Measurements from ENCODE around the gene RNF25.

RNF25 gene, protein sequence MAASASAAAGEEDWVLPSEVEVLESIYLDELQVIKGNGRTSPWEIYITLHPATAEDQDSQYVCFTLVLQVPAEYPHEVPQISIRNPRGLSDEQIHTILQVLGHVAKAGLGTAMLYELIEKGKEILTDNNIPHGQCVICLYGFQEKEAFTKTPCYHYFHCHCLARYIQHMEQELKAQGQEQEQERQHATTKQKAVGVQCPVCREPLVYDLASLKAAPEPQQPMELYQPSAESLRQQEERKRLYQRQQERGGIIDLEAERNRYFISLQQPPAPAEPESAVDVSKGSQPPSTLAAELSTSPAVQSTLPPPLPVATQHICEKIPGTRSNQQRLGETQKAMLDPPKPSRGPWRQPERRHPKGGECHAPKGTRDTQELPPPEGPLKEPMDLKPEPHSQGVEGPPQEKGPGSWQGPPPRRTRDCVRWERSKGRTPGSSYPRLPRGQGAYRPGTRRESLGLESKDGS

DNA sequence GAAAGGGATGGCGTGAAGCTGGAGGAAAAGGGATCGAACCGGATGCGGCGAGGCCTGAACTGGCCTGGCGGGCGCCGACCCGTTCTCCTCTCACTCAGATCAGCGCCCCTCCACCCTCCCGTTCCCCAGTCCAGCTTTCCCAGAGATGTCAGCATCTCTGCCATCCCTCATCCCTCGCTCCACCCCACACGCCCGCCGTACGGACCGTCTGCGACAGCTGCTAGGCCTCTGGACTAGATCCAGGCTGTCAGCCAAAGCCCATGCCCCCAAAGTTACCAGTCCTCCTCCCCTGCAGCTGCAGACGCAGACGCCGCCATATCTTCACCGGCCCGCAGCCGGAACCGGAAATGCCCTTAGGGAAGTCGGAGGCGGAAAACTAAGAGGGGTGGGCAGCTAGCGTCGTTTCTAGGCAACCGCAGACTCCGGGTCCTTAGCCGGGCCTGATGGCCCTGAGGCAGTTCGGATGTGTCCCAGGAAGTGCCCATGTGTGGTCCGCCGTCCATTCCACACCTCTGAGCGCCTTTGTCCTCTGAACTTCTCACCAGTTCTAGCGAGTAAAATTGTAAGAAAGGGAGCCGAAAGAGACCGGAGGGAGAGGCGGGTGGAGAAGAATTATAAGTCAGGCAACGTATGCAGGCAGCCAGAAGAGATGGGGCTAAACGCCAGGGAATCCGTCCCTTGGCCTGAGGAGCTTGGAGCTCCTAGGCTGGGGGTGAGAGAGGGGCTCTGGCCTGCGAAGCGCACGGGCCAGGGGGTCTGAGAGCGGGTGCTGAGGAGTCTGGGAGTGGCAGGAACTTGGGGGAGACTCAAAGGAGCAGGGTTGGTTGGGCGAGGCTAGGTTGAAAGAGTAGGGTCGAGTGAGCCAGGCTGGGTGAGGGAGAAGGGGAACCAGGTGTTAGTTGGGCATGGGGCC, at the start of gene RNF25, which contains the start of gene STK36:
Gene RNF25, minus strand, starts transcription at position 349 of the 913 bp plus-strand sequence. Its CDS starts 32 bp downstream, at position 317.
Gene STK36, plus strand, starts transcription at position 433 of the 913 bp plus-strand sequence. CDS start 744 bp downstream, outside the sequence.
- DNase-seq, result peak; percentile 92

DNA sequence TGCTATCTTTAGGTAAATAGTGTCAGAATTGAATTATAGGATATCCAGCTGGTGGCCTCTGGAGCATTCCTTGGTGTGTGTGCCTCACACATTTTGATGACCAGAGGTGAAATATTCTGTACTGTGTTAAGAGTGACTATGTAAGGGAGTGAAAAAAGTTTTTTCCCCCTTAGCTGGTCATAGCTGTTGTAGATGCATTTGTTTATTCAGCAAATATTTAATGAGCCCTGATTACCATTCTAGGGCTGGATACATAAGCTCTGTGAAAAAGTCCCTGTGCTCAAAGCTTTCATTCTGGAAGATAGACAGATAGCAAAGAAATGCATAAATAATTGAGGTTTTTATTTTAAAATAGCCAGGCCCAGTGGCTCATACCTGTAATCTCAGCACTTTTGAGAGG, 49.7 kb upstream of the RNF25 start:
- no peak for DNase-seq

DNA sequence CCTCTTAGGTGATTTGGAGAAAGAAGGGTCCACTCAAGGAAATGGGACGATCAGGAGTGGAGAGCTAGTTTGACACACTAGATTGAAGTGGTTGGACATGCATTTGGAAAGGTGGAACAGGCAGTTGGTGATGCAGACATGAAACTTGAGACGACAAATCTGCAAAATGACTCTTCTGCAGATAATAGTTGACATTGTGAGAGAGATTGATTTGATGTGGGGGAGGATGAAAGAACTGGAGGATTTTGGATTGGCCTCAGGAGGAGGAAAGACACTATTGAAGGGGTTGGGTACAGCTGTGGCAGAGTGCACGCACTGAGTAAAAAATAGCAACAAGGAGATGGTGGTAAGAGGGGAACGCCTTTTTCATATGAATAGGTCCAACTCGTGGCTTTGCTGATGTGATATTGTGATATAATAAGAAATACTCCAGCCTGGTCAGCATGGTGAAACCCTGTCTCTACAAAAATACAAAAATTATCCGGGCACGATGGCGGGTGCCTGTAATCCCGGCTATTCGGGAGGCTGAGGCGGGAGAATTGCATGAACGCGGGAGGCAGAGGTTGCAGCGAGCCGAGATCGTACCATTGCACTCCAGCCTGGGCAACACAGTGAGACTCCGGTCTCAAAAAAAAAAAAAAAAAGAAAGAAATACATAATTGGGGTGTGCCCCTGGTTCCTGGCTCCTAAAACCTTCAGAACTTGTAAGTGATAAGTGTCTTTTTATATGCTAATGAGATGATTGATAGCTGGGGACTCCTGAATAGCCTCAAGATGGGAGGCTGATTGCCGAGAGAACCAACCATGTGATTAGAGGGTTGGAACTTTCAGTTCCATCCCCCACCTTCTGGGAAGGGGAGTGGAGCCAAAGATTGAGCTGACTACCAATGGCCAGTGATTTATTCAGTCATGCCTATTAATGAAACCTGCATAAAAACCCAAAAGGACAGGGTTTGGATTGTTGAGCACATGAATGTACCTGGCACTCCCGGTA, 48.5 kb upstream of the RNF25 start:
- no peak for DNase-seq

DNA sequence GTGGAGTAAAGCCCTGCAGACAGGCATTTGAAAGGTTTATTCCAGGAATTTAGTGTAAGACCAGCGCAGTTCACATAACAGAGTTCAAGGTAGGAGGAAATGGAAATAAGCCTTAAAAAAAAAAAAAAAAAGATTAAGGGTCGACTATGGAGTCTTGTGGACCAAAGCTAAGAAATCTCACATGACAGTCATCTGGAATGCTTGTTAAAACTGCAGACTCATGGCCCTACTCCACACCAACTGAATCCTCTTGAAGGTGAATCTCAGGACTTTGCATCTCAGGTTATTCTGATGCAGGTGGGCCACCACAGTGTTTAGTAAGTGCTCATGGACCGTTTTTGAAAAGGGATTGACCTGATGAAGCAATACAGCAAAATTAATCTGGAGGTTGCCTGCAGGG, 47.7 kb upstream of the RNF25 start:
- DNase-seq, result no peak

DNA sequence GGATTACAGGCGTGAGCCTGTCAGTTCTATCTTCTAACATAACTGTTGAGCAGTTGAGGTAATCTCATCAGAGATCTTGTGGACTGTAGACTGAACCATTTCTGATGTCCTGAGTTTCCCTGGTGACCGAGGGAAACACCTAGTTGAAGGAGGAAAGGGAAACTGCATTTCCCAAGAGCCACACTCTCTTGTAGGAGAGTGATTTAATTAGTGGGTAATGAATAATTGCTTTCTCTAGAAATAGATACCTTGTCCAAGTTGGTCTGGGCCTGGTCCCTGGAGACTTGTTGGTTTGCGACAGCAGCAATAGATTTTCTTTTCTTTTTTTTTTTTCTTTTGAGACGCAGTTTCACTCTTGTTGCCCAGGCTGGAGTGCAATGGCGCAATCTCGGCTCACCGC, 46.3 kb upstream of the RNF25 start:
- no peak for DNase-seq

DNA sequence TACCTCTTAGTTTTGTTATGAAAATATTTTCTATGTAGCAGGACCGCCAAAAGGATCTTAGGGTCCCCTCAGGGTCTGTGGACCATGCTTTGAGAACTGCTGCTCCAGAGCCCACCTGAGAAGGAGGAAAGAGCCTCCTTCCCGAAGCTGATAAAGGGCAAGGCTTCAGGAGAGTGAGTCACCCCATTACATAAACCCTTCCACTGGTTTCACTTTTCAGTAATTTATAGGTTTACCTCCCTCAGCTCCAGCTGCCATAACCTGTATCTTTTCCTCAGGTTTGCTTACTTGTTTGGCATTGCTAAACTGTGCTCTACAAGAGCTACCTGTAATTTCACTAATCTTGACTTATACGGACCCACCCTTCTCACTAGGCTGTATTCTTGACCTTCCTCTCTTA, 45.5 kb upstream of the RNF25 start:
- no peak for DNase-seq

DNA sequence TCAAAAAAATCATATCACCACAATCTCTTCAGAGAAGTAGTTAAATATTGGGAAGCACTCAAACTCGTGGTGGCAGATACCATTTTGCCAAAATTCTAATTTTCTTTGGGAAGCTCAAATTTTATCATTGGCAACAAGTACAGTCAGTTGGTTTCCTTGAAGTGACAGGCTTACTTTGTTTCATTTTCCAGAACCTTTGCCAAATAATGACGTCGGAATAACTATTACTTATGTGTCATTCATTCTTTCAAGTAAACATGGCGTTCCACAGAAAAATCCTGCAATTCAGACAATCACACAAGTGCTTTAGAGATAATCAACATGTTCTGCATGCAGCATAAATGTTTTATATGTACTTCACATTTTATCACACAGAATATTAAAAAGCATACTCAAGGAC, 44.3 kb upstream of the RNF25 start:
- no peak for DNase-seq

DNA sequence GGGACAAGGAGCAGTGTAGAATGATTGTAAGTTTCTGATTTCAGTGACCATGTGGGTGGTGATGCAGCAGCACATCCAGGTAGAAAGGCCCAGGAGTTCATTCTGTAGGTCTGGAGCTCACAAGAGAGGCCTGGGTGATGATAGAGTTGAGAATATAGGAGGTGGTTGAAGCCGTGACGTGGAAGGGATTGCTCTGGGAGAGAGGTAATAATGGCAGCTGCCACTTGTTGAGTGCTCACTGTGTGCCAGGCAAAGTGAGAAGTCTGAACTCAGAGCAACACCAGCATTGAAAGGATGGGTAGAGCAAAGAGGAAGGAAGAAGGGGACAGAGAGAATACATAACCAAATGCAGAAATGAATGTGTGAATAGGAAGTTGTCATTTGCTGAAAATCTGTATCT, 42.1 kb upstream of the RNF25 start:
- DNase-seq, result peak; percentile 21

DNA sequence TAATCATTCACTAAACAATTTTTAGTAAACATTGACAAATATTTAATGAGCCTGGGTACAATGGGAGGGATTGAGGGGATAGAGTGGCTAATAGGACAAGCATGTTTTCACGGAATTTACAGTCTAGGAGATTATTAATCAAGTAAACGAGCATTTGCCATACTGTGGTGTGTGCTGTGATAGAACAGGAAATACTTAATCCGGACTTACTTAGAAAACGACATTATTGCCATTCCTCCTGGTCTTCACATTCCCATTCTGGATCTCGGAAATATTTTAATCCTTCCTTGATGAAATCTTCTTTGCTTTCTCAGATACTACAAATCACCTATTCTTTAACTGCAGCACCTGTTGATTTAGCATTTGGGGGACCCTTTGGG, 39.7 kb upstream of the RNF25 start:
- no peak for DNase-seq

DNA sequence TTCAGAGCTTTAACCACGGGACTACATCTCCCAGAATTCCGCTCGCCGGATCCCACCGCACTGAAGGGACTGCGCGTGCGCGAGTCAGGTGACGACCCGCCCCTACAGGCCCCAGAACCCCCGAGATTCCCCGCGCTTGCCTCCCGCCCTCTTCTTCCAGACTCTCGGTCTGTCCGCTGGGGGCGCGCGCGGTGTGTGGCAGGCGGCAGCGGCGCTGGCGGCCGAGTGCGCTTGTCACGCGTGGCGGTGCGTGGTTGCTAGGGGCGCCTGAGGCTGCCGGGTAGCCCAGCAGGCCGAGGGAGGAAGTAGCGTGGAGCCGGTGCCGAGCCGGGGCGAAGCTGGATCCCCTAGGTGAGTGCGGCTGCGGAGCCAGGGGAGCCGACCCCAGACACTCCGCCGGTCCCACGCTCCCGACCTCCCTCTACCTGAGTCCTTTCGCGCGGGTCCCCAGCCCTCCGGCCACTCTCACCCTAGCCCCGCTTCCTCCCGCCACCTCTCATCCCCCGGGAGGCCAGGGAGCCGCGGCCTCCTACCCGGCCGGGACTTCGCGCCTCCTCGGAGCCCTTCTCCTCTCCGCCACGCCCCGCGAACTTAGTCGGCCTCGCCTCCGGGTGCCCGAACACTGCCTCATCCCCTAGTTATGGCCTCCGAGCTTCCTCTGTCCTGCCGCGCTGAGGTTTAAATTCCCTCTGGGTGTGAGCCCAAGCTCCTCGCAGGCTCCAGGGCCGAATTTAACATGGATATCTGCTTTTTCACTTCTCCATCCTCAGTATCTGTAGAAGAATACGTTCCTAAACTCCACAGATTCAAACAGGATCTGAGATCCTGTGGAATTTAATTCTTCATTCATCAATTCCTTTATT, 39.1 kb upstream of the RNF25 start, which contains the start of gene TTLL4:
Gene TTLL4, plus strand, starts transcription at position 149 of the 863 bp plus-strand sequence. CDS start 26,842 bp downstream, outside the sequence.
- peak; percentile 99 for DNase-seq

DNA sequence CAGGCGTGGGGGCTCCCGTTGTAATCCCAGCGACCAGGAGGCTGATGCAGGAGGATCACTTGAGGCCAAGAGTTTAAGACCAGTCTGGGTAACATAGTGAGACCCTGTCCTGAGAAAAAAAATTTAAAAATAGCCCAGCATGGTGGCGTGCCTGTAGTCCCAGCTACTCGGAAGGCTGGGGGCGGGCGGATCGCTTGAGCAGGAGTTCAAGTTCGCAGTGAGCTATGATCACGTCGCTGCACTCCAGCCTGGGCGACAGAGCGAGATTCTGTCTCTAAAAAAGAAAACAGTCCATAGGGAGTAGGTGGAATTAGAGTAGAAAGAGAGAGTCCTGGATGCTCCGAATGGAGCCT, 38.5 kb upstream of the RNF25 start:
- DNase-seq, result no peak

DNA sequence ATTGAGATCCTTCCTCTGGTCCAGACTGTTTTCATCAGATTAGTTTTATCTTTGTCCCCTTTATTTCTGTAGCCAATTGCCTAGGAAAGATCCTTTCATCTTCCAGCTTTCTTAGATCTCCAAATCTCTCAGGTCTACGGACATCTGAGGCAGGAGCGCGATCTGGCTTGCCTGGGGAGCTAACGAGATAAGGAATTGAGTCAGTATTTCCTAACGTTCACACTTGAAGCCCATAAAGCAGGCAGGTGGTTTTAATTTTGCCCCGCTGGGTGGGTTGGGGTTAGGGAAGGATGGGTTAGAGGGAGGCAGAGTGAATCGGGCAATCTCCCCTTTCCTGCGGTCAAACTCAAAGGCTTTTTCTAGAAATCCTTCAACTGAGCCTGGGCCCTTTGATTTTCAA, 38.1 kb upstream of the RNF25 start:
- DNase-seq, result no peak

DNA sequence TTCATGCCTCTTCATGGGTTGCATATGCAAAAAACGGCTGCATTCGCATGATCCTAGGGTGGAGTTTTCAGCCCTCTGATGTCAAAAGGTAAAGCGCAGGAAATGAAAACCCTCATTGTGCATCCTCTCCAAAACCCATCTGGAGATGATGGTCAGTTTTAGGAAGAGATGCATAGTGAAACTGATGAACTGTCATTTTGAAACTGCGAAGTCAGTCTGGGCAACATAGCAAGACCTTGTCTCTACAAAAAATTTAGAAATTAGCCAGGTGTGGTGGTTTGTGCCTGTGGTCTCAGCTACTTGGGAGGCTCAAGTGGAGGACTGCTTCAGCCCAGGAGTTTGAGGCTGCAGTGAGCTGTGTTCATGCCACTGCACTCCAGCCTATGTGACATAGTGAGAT, 36.3 kb upstream of the RNF25 start:
- peak; percentile 70 for DNase-seq

DNA sequence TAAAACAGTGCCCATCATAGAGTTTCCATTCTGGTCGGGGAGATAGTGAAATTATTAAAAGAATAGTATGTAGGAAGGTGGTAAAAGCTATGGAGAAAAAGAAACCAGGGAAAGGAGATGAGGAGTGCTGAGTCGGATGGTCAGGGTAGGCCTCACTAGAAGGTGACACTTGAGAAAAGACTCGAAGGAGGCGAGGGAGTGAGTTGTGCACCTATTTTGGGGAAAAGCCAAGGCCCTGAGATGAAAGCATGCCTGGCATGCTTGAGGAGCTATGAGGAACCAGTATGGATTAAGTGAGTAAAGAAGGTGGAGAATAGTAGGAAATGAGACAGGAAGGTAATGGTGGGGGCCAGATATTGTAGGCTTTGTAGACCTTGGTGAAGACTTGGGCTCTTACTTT, 31.5 kb upstream of the RNF25 start:
- no peak for DNase-seq

DNA sequence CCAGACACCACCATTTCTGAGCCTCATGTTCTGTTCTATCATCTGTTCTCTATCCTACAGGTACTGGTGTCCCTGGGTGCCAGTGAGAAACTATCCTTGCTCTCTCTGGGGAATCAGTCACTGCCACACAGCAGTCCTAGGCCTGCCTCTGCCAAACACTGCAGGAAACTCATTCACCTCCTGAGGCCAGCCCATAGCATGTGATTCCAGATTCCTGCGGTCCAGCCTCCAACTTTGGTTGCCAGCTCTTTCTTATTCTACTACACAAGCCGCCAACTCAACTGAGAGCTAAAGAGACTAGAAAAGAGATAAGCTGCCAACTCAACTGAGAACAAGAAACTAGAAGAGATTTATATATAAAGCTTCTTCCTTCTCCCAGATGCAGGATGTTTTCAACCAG, 30.0 kb upstream of the RNF25 start:
- no peak for DNase-seq

DNA sequence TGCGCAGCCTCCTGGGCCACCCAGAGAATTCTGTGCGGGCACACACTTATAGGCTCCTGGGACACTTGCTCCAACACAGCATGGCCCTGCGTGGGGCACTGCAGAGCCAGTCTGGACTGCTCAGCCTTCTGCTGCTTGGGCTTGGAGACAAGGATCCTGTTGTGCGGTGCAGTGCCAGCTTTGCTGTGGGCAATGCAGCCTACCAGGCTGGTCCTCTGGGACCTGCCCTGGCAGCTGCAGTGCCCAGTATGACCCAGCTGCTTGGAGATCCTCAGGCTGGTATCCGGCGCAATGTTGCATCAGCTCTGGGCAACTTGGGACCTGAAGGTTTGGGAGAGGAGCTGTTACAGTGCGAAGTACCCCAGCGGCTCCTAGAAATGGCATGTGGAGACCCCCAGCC, 27.1 kb upstream of the RNF25 start:
- no peak for DNase-seq

DNA sequence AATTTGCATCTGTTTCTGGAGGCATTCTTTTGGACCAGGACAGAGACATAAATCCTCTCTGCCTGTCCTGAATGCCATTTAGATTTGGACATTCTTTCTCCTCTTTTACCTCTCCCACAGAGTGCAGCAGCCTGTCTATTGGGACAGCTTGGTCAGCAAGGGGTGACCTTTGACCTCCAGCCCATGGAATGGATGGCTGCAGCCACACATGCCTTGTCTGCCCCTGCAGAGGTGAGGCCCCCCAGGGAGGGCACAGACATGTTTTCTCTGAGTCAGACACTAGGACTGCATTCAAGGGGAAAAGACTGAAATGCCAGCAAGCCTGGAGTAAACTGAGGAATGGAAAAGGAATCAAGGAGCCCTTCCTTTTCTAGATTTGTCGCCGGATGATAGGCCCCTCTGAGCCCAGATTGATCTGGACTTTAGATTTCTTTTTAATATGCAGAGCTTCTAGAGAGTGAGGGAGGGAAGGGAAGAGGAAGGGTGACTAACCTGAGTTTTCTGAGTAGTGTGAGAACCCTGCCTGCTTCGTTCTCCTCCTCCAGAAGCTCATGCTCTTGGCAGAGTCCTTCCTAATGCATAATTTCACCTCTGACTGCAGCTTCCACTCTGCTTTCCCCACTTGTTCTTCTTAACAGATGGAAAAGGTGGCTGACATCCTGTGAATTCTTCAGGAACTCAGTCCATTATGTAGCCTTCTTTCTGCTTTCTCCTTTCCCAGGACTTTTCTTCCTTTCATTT, 22.8 kb upstream of the RNF25 start:
- no peak for DNase-seq

DNA sequence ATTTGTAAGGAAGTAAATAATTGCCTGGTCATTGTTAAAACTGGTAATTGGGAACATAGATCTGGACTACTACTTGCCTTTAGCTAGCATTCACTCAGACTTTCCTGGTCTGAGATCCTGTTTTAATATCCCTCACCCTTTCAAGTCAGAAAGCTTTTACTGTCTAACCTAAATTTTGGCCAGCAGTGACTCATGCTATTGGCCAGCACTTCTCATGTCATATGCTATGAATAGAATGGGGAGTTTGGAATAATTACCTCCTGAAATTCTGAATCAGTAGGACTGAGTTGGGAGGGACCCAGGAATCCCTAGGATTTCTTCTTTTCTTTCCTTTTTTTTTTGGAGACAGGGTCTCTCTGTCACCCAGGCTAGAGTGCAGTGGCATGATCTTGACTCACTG, 19.4 kb upstream of the RNF25 start:
- no peak for DNase-seq

DNA sequence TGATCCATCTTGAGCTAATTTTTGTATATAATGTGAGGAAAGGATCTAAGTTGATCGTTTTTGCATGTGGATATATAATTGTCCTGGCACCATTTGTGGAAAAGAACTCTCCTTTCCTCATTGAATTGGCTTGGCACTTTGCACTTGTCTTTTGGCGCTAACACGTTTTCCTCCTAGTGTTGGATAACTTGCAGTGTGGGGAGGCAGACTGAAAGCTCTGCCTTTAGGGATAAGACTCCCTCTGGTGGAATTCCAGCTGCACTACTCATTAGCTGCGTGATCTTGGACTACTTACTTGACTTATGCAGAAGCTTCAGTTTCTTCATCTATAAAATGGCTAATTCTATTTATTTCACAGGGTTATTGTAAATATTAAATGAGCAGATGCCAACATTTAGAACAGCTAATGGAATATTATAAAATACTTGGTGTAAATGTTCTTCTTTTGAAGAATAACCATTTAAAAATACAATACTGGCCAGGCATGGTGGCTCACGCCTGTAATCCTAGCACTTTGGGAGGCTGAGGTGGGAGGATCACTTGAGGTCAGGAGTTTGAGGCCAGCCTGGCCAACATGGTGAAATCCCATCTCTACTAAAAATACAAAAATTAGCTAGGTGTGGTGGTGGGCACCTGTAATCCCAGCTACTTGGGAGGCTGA, 15.7 kb upstream of the RNF25 start:
- DNase-seq, result peak; percentile 49

DNA sequence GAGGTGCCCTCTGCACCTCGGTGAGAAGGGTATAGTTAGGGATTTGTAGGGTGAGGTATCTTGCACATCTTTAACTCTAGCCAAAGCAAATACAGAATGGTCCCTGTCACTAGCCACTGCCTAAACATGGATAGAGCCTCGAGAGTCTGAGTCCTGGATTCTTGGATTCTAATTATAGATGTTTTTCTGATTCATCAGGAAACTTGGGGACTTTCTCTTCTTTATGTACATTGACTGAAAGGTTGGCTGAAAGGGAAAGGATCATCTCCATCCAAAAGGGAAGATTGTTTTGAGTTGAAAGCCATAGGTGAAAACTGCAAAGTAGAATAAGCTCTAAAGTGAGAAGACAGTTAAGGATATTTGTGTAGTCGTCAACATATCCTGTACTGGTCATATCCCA, 8.3 kb upstream of the RNF25 start:
- DNase-seq, result no peak
